GM18519 (cell line): ENCODE results near the gene WDR7.

Experiments
- ATAC-seq: cut with Tn5 transposase; IDR thresholded peaks from one replicate; pipeline ENCODE4 v1.9.1; 2021; ENCODE audit warnings: mild to moderate bottlenecking, moderate library complexity; ENCODE audit not compliant: unreplicated experiment, low FRiP score

WDR7 gene

GRCh38 chr18:56721031-56721430, 69.9 kb downstream of the WDR7 start:
- no peak for ATAC-seq

DNA sequence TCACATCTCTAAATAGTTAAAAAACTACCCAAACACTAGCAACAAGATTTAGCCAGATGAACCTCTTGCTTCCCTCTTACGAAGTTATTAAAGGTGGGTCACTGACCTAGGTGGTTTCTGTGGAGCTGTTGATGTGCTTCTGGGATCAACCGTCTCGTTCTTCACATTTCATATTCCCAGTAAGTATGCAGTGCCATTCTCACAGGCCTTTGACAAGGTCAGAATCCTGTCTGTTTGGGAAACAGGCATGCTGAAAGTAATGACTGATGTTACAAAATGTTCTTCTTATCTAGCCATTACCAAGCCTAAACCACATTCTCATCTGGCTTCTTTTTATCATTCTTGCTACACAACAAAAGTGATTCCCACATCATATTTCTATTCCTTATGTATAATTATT, 70.3 kb downstream of the WDR7 start:
- no peak for ATAC-seq

- no peak for ATAC-seq
These were observed 71.4 kb downstream of the WDR7 start for GRCh38 chr18:56722518-56722917.

GRCh38 chr18:56723068-56723467, 71.9 kb downstream of the WDR7 start:
- no peak for ATAC-seq

GRCh38 chr18:56723706-56724105, 72.5 kb downstream of the WDR7 start:
- no peak for ATAC-seq

DNA sequence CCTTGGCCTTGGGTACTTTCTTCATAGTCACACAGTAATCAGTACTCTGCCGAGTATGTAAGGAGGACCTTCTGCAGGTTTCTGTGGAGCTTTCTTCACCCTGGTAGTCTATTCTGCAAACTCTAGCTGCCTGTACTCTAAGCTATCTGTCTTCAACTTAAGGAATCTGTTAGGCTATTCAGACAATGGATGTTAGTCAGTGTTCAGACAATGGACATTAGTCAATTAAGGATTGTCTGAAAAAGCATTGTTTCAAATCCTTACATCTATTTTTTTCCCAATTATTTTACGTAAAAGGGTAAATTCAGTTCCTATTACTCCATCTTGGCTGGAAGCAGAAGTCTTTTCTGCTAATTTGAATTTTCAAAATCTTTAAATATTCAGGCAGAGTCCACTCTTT, 75.7 kb downstream of the WDR7 start:
- no peak for ATAC-seq

DNA sequence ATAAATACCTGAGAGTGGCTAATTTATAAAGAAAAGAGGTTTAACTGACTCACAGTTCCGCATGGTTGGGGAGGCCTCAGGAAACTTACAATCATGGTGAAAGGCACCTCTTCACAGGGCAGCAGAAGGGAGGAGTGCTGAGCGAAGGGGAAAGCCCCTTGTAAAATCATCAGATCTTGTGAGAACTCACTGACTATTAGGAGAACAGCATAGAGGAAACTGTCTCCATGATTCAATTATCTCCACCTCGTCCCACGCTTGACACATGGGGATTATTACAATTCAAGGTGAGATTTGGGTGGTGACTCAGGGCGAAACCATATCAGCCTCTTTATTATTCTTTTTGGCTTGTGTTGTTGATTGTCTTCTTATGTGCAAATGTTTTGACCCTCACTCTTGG, 76.2 kb downstream of the WDR7 start:
- ATAC-seq = no peak

- ATAC-seq = no peak
These were observed 77.6 kb downstream of the WDR7 start for GRCh38 chr18:56728741-56729140.

GRCh38 chr18:56738184-56738583, 87.0 kb downstream of the WDR7 start:
- ATAC-seq = no peak

DNA sequence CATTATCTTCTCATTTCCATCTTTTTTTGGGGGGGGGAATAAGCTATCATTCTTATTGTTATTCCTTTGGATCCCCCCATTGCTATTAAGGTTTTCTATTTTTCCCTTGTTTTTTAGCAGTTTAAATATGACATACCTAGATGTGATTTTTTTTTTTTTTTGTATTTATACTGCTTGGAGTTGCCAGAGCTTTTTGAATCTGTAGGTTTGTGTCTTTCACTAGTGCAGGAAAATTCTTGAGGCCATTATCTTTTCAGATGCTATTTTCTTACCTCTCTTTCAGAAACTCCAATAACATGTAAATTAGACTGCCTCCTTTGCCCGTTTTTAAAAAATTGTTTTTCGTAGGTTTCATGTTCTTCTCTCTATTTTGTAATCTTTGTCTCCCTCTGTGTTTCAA, 88.6 kb downstream of the WDR7 start:
- no peak for ATAC-seq

DNA sequence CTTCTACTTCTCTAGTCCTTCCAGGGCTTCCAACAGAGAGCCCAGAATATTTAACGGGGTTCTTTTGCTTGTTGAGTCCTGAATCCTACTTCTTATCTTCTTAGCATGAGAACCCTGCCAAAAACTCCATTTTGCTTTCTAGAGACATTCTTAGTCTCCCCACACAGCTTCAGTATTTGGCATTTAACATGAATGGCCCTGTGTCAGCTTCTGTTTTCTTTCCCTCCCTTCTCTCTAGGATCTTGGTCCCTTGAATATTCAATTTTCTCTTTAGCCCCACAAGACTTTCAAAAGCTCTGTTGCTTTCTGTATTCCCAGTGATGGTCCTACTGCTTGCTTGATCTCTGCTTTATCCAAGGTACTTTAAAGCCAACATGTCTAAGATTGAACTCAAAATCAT, 89.5 kb downstream of the WDR7 start:
- ATAC-seq = no peak

GRCh38 chr18:56741685-56742084, 90.5 kb downstream of the WDR7 start:
- ATAC-seq = no peak

DNA sequence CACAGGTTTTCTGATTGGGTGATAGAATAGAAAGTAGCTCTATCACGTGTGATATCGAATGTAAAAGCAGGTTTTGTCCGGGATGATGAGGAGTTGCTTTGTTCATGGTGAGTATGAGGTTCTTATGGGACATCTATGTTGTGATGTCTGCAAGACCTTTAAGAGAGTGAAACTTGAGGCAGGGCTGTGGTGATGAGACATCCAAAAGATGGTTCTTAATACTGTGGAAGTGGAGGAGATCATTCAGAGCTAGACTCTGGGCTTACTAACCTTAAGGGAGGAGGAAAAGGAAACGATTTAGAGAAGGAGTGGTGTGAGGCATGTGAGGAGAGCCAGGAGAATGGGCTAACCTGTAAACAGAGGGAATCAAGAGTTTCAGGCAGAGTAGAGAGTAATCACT, 92.0 kb downstream of the WDR7 start:
- no peak for ATAC-seq

- no peak for ATAC-seq
These were observed 96.0 kb downstream of the WDR7 start for GRCh38 chr18:56747032-56747658.

DNA sequence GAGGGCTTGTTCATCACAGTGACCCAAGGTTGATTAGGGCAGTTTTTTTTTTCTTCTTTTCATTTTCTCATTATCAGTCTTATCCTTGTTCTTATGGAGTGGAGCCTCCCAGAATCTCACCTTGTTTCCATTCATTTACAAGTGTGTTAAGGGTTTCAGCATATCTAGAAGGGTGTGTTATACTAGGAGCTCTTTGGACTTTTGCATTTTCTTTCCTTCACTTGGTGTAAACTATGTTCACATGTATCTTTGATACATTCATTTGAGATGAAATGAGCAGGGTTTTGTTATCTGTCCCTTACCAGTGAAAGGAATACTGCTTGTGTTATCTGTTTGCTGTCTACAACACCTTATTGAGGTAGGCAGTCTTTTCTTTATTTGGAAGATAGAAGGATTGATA, 96.7 kb downstream of the WDR7 start:
- ATAC-seq = no peak

GRCh38 chr18:56748698-56749268, 97.6 kb downstream of the WDR7 start:
- ATAC-seq = no peak

DNA sequence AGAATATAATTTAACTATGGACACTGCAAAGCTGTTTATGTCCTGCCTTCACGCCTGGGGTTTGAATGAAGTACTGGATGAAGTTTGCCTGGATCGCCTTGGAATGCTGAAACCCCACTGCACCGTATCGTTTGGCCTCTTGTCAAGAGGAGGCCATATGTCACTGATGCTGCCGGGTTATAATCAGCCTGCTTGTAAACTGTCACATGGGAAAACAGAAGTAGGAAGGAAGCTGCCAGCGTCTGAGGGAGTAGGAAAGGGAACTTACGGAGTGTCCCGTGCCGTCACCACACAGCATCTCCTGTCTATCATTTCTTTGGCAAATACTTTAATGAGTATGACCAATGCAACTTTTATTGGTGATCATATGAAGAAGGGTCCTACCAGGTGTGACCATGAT, 105.8 kb downstream of the WDR7 start:
- ATAC-seq = no peak

- no peak for ATAC-seq
These were observed 118.9 kb downstream of the WDR7 start for GRCh38 chr18:56770097-56770496.

DNA sequence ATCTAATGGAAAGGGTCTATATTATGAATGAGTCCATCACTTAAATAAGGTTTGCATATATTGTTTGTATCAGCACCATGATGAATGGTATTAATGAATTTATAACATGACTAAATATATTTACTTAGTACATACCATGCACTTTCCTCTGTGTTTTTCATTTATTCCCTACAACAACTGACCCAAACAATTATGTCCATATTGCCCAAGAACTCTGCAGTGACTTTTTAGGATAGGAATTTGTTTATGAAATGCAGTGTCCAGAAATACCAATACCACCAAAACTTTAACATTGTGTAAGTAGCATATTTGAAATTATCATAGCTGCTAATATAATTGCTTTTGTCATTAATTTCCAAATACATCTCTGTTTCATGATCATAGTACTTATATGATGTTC, 119.7 kb downstream of the WDR7 start:
- ATAC-seq = no peak

- no peak for ATAC-seq
These were observed 124.5 kb downstream of the WDR7 start for GRCh38 chr18:56775701-56776100.

- ATAC-seq = no peak
These were observed 136.2 kb downstream of the WDR7 start for GRCh38 chr18:56787390-56787789.

- ATAC-seq = peak; percentile 84
These were observed 138.1 kb downstream of the WDR7 start for GRCh38 chr18:56789004-56789888.
